ENCODE results near the gene CHDH. TPM values are rescaled to one million over a fixed set of nuclear protein-coding genes. Genes with fewer than 3 reads are reported as not detected.

The CHDH gene
- total RNA-seq, 6 experiments from 2014 or later: not detected

GRCh38 chr3:53849916-53850315 lies 3.7 kb upstream of the CHDH start:
- H3K36me3 Mint-ChIP-seq (ENCODE audit: low read depth): no peaks in the 10 kb centered on the region
- H3K27ac Mint-ChIP-seq: no peak overlapping the region
- H3K27me3 Mint-ChIP-seq (ENCODE audit: insufficient read depth): peaks cover 30% of the 10 kb centered on the region
- no peak for DNase-seq
- no peaks in the 10 kb centered on the region for H3K4me1 Mint-ChIP-seq (ENCODE audit: low read depth)
- no peaks in the 10 kb centered on the region for H3K9me3 Mint-ChIP-seq
- TF ChIP-seq, protein P1, sequence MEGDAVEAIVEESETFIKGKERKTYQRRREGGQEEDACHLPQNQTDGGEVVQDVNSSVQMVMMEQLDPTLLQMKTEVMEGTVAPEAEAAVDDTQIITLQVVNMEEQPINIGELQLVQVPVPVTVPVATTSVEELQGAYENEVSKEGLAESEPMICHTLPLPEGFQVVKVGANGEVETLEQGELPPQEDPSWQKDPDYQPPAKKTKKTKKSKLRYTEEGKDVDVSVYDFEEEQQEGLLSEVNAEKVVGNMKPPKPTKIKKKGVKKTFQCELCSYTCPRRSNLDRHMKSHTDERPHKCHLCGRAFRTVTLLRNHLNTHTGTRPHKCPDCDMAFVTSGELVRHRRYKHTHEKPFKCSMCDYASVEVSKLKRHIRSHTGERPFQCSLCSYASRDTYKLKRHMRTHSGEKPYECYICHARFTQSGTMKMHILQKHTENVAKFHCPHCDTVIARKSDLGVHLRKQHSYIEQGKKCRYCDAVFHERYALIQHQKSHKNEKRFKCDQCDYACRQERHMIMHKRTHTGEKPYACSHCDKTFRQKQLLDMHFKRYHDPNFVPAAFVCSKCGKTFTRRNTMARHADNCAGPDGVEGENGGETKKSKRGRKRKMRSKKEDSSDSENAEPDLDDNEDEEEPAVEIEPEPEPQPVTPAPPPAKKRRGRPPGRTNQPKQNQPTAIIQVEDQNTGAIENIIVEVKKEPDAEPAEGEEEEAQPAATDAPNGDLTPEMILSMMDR (IDR thresholded peaks at IDR 0.05): no peak
- no peak overlapping the region for H3K4me3 Mint-ChIP-seq

- no peaks in the 10 kb centered on the region for H3K36me3 Mint-ChIP-seq (ENCODE audit: low read depth)
- peaks cover 44% of the 10 kb centered on the region for H3K27me3 Mint-ChIP-seq (ENCODE audit: insufficient read depth)
- no peak for DNase-seq
- no peaks in the 10 kb centered on the region for H3K4me1 Mint-ChIP-seq (ENCODE audit: low read depth)
- peak overlapping the region; percentile 24; the same call in 1 of the 2 replicates for H3K4me3 Mint-ChIP-seq
- no peaks in the 10 kb centered on the region for H3K9me3 Mint-ChIP-seq
- TF ChIP-seq, protein P1 (IDR thresholded peaks at IDR 0.05): no peak
- no peak overlapping the region for H3K27ac Mint-ChIP-seq
These were observed 584 bp upstream of the CHDH start for GRCh38 chr3:53846851-53847155.

DNA sequence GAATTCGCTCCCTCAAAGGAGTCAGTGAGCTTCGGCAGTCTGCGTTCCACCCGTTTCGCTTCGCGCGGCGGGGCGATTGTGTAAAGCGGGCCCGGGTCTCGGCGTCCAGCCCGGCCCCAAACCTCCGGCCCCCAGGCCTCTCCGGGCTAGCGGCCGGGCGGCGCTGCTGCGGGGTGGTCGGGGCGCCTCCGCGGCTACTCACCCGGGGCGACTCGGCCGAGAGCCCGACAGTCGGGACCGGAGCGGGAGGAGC lies 412 bp downstream of the CHDH start:
- TF ChIP-seq, protein P1 (IDR thresholded peaks at IDR 0.05): no peak; the same call in 1 of the 2 replicates
- Mint-ChIP-seq H3K4me3 (0 out of 2 replicates have a peak overlapping the region, but pooled peaks have one; percentile 29), H3K27ac (no peak overlapping the region), H3K27me3 (ENCODE audit: insufficient read depth) (peaks cover 39% of the 10 kb centered on the region), H3K4me1 (ENCODE audit: low read depth) (no peaks in the 10 kb centered on the region), H3K9me3 (no peaks in the 10 kb centered on the region), H3K36me3 (ENCODE audit: low read depth) (no peaks in the 10 kb centered on the region)
- no peak for DNase-seq

- Mint-ChIP-seq H3K27ac (no peak overlapping the region), H3K9me3 (no peaks in the 10 kb centered on the region), H3K27me3 (ENCODE audit: insufficient read depth) (peaks cover 42% of the 10 kb centered on the region), H3K4me1 (ENCODE audit: low read depth) (no peaks in the 10 kb centered on the region), H3K36me3 (ENCODE audit: low read depth) (no peaks in the 10 kb centered on the region), H3K4me3 (peak overlapping the region; percentile 29; the same call in 1 of the 2 replicates)
- TF ChIP-seq, protein P1 (IDR thresholded peaks at IDR 0.05): peak; percentile 35
- DNase-seq: no peak
These were observed 927 bp downstream of the CHDH start for GRCh38 chr3:53845103-53845880.

DNA sequence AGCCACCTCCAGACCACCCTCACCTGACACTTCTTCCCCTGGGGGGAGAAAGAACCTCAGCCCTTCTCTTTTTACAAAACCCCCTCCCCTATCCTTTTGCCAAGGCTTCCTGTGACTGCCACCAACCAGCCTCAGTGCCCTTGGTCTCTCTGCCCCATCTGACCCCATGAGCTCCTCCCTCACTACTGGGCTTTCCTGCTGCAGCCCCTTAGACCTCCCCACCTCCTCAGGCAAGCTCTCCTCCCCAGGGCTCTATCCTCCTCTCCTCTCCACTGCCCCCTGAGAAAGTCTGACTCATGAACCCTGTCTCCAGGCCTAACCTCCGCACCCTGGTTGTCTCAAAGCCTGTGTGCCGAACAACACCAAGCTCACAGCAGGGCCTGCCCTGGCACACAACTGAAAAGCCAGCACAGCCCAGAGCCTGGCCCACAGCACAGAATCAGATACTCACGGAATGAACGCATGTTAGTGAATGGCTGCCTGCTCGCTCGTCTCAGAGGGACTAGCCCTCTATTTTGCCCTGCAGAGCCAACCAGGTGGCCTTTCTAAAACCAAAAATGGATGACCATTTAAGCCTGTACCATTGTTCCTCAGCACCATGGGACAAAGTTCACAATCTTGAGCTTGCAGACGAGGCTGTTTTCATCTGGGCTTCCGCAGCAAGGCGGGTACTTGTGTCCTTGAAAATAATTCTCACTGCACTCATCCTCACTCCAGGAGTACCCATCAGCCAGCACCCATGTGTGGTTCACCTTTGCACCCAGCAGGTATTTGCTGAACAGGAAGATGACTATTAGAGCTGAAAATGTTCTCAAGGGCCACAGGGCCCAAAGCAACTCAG lies 1.7 kb downstream of the CHDH start:
- no peak overlapping the region for H3K4me3 Mint-ChIP-seq
- no peak overlapping the region for H3K27ac Mint-ChIP-seq
- no peaks in the 10 kb centered on the region for H3K36me3 Mint-ChIP-seq (ENCODE audit: low read depth)
- no peaks in the 10 kb centered on the region for H3K9me3 Mint-ChIP-seq
- no peak for DNase-seq
- H3K27me3 Mint-ChIP-seq (ENCODE audit: insufficient read depth): peaks cover 42% of the 10 kb centered on the region
- TF ChIP-seq, protein P1 (IDR thresholded peaks at IDR 0.05): no peak
- no peaks in the 10 kb centered on the region for H3K4me1 Mint-ChIP-seq (ENCODE audit: low read depth)

Measured in HFFc6 (cell line).